HTR-8/SVneo (cell line): Measurements from ENCODE around the gene SLC35G2.
"Not testable (repeated sequence)": the region's sequence is repeated elsewhere in the genome, so short reads cannot be mapped to it uniquely, and the experiment has no call there.

Experiments used
- DNase-seq: peaks from one replicate; pipeline ENCODE4 v3.0.0; 2011; ENCODE audit warnings: low spot score, mixed read lengths; ENCODE audit not compliant: insufficient read length
- FAIRE-seq: peaks from 2 replicates; lab custom pipeline; 2011; peaks lifted over from hg19 to GRCh38; lab: Jason Lieb, UNC

SLC35G2 gene

GRCh38 chr3:136831461-136831860 is 12.5 kb downstream of the SLC35G2 start:
- no peak for FAIRE-seq
- no peak for DNase-seq

GRCh38 chr3:136835089-136835812 is 16.3 kb downstream of the SLC35G2 start:
- DNase-seq (no peak), FAIRE-seq (no peak)

GRCh38 chr3:136835813-136836510 is 17.0 kb downstream of the SLC35G2 start:
- FAIRE-seq (no peak), DNase-seq (no peak)

GRCh38 chr3:136836511-136837156 is 17.7 kb downstream of the SLC35G2 start:
- no peak for FAIRE-seq
- no peak for DNase-seq

GRCh38 chr3:136838641-136839555 is 20.0 kb downstream of the SLC35G2 start:
- FAIRE-seq (no peak), DNase-seq (peak; percentile 44)

GRCh38 chr3:136839556-136839931 is 20.6 kb downstream of the SLC35G2 start:
- no peak for DNase-seq
- FAIRE-seq = no peak

GRCh38 chr3:136840252-136840651 is 21.3 kb downstream of the SLC35G2 start:
- FAIRE-seq (no peak), DNase-seq (no peak)

- no peak for FAIRE-seq
- no peak for DNase-seq
These were observed 23.4 kb downstream of the SLC35G2 start for GRCh38 chr3:136842294-136842693.

GRCh38 chr3:136844724-136845123 is 25.8 kb downstream of the SLC35G2 start:
- FAIRE-seq = no peak
- no peak for DNase-seq

GRCh38 chr3:136852180-136852579 is 33.3 kb downstream of the SLC35G2 start:
- FAIRE-seq = no peak
- no peak for DNase-seq

GRCh38 chr3:136856665-136857064 is 37.7 kb downstream of the SLC35G2 start:
- DNase-seq = no peak
- no peak for FAIRE-seq

GRCh38 chr3:136858381-136858780 is 39.5 kb downstream of the SLC35G2 start:
- FAIRE-seq (no peak), DNase-seq (no peak)

- DNase-seq (no peak), FAIRE-seq (no peak)
These were observed 41.6 kb downstream of the SLC35G2 start for GRCh38 chr3:136860541-136860940.

- peak; percentile 98 for DNase-seq
- FAIRE-seq = peak; percentile 86
These were observed 43.1 kb downstream of the SLC35G2 start, which contains the start of gene NCK1 for GRCh38 chr3:136861890-136862616. NCK1 (plus strand) TSS chr3:136862208; CDS start chr3:136928002, 65,794 bp downstream.

- FAIRE-seq = peak; percentile 31
- peak; percentile 56 for DNase-seq
These were observed 43.8 kb downstream of the SLC35G2 start for GRCh38 chr3:136862617-136863322.

GRCh38 chr3:136869282-136869681 is 50.4 kb downstream of the SLC35G2 start:
- FAIRE-seq (no peak), DNase-seq (no peak)

- FAIRE-seq = not testable (repeated sequence)
These were observed 53.3 kb downstream of the SLC35G2 start for GRCh38 chr3:136872258-136872657.

GRCh38 chr3:136879510-136879909 is 60.6 kb downstream of the SLC35G2 start:
- not testable (repeated sequence) for FAIRE-seq, DNase-seq

More at GRCh38 chr3:136872258-136872657, 53.3 kb downstream of the SLC35G2 start:
- not testable (repeated sequence) for DNase-seq

GRCh38 chr3:136882571-136882970 is 63.6 kb downstream of the SLC35G2 start:
- no peak for DNase-seq
- FAIRE-seq = no peak
